Putamen (tissue), 1 donor: ENCODE measurements around the gene HUS1B.
"Not testable (repeated sequence)": the region's sequence is repeated elsewhere in the genome, so short reads cannot be mapped to it uniquely, and the experiment has no call there.

Experiments used
- DNase-seq: peaks from one replicate; pipeline ENCODE4 v3.0.0-alpha.2; 2016; ENCODE audit warnings: low spot score

HUS1B gene

GRCh38 chr6:678520-678919 lies 21.6 kb upstream of the HUS1B start:
- no peak for DNase-seq

- DNase-seq: no peak
Observed at GRCh38 chr6:677919-678318, 21.0 kb upstream of the HUS1B start.

GRCh38 chr6:674956-675355 lies 18.1 kb upstream of the HUS1B start:
- no peak for DNase-seq

- DNase-seq: no peak
Observed at GRCh38 chr6:674406-674805, 17.5 kb upstream of the HUS1B start.

- no peak for DNase-seq
Observed at GRCh38 chr6:667253-667927, 10.5 kb upstream of the HUS1B start.

- DNase-seq: no peak
Observed at GRCh38 chr6:665403-666267, 8.7 kb upstream of the HUS1B start.

- not testable (repeated sequence) for DNase-seq
Observed at GRCh38 chr6:663788-664187, 6.9 kb upstream of the HUS1B start.

- no peak for DNase-seq
Observed at GRCh38 chr6:659716-660581, 3.0 kb upstream of the HUS1B start.

GRCh38 chr6:658244-658643 lies 1.3 kb upstream of the HUS1B start:
- DNase-seq: no peak

GRCh38 chr6:657743-658142 lies 843 bp upstream of the HUS1B start:
- no peak for DNase-seq

- DNase-seq: no peak
Observed at GRCh38 chr6:654136-654535, 2.8 kb downstream of the HUS1B start.

- no peak for DNase-seq
Observed at GRCh38 chr6:652865-653264, 4.0 kb downstream of the HUS1B start.

GRCh38 chr6:650098-650497 lies 6.8 kb downstream of the HUS1B start:
- no peak for DNase-seq

- DNase-seq: no peak
Observed at GRCh38 chr6:642805-643204, 14.1 kb downstream of the HUS1B start.

- DNase-seq: no peak
Observed at GRCh38 chr6:641225-641985, 15.5 kb downstream of the HUS1B start.

GRCh38 chr6:636488-636887 lies 20.4 kb downstream of the HUS1B start:
- DNase-seq: no peak

GRCh38 chr6:635233-635632 lies 21.7 kb downstream of the HUS1B start:
- DNase-seq: no peak

- no peak for DNase-seq
Observed at GRCh38 chr6:633611-634010, 23.3 kb downstream of the HUS1B start.

- no peak for DNase-seq
Observed at GRCh38 chr6:628766-629165, 28.1 kb downstream of the HUS1B start.

GRCh38 chr6:626236-626635 lies 30.7 kb downstream of the HUS1B start:
- DNase-seq: no peak

- DNase-seq: peak; percentile 4
Observed at GRCh38 chr6:624979-625378, 31.9 kb downstream of the HUS1B start.

- DNase-seq: no peak
Observed at GRCh38 chr6:622462-622861, 34.4 kb downstream of the HUS1B start.
